Parathyroid adenoma (tissue), 2 donors: ENCODE data around the gene HERC4.
A peak's percentile ranks its signal among the peaks of the same experiment; 100 is the strongest.
"Not testable (repeated sequence)": the region's sequence is repeated elsewhere in the genome, so short reads cannot be mapped to it uniquely, and the experiment has no call there.

Source experiments
- H2AFZ ChIP-seq: fragments of 300-600 bp; sonication (generic); one replicate; pipeline ENCODE4 v1.7.0; 2017; ENCODE audit warnings: antibody characterized with exemption, mild to moderate bottlenecking
- H3K27ac ChIP-seq: fragments of 300-600 bp; sonication (generic); one replicate; pipeline ENCODE4 v1.7.0; 2017
- H3K27me3 ChIP-seq: fragments of 300-600 bp; sonication (generic); one replicate; pipeline ENCODE4 v1.7.0; 2017; ENCODE audit warnings: low read length; ENCODE audit not compliant: control insufficient read depth, insufficient read depth
- H3K36me3 ChIP-seq: fragments of 300-600 bp; sonication (generic); one replicate; pipeline ENCODE4 v1.7.0; 2017; ENCODE audit warnings: low read length; ENCODE audit not compliant: control insufficient read depth, insufficient read depth
- H3K4me1 ChIP-seq: fragments of 300-600 bp; sonication (generic); one replicate; pipeline ENCODE4 v1.7.0; 2017; ENCODE audit warnings: control low read depth
- H3K4me2 ChIP-seq: fragments of 300-600 bp; sonication (generic); one replicate; pipeline ENCODE4 v1.7.0; 2017; ENCODE audit warnings: low read length
- H3K4me3 ChIP-seq: fragments of 300-600 bp; sonication (generic); one replicate; pipeline ENCODE4 v1.7.0; 2017; ENCODE audit warnings: low read depth, low read length
- H3K79me2 ChIP-seq: fragments of 300-600 bp; sonication (generic); one replicate; pipeline ENCODE4 v1.7.0; 2017; ENCODE audit warnings: control low read depth
- H3K9ac ChIP-seq: fragments of 300-600 bp; sonication (generic); one replicate; pipeline ENCODE4 v1.7.0; 2017; ENCODE audit warnings: mild to moderate bottlenecking
- H3K9me3 ChIP-seq: fragments of 300-600 bp; sonication (generic); one replicate; pipeline ENCODE4 v1.7.0; 2017; ENCODE audit warnings: low read length; ENCODE audit not compliant: control insufficient read depth
- CTCF ChIP-seq: fragments of 300-600 bp; sonication (generic); IDR thresholded peaks from one replicate; pipeline ENCODE4 v1.7.0; 2017; ENCODE audit warnings: antibody characterized with exemption, mild to moderate bottlenecking
- donor health status: primary hyperparathyroidism.

HERC4 gene

GRCh38 chr10:67878133-67878532, 196.9 kb downstream of the HERC4 start:
- H3K36me3 ChIP-seq: no peaks in the 10 kb centered on the region
- no peaks in the 10 kb centered on the region for H3K27me3 ChIP-seq
- H3K4me2 ChIP-seq: no peak overlapping the region
- no peak overlapping the region for H3K4me3 ChIP-seq
- no peak overlapping the region for H2AFZ ChIP-seq
- no peaks in the 10 kb centered on the region for H3K9me3 ChIP-seq
- no peak for TF ChIP-seq CTCF
- H3K9ac ChIP-seq: no peak overlapping the region
- H3K79me2 ChIP-seq: no peaks in the 10 kb centered on the region
- H3K4me1 ChIP-seq: no peaks in the 10 kb centered on the region
- no peak overlapping the region for H3K27ac ChIP-seq

GRCh38 chr10:67877421-67877820, 197.7 kb downstream of the HERC4 start:
- not testable (repeated sequence) for H3K27ac ChIP-seq, H3K79me2 ChIP-seq, H3K9ac ChIP-seq, H3K4me3 ChIP-seq, H3K27me3 ChIP-seq, H3K36me3 ChIP-seq, H3K4me2 ChIP-seq, H3K9me3 ChIP-seq, H2AFZ ChIP-seq, H3K4me1 ChIP-seq

DNA sequence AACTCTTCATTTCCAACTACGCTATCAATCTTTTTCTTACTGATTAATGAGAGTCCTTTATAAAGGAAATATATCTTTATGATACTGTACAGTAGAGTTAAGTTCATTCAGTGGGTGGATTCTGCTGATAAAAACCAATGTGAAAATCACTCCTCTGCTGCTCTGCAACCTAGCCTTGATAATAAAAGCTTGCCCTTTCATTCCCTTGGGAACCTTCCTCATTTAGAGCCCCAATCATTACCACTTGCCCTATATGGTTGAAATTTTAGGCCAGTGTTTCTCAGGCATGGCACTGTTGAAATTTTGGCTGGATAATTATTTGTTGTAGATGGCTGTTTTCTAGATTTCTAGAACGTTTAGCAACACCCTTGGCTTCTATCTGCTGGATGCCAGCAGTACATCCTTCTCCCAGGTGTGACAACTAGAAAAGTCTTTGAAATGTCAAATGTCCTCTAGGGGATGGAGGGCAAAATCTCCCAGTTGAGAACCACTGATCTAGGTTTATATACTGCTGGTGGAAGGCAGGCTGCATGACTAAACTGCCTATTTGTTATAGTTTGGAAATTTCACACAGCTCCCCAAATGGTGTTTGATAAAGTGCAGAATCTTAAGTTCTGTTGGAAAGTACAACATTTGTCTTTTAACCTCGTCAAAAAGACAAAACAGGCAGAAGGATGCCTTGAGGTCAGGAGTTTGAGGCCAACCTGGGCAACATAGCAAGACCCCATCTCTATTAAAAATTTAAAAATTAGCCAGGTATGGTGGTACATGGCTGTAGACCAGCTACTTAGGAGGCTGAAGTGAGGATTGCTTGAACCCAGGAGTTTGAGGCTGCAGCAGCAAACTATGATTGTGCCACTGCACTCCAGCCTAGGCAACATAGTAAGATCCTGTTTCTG, 199.5 kb downstream of the HERC4 start:
- no peak for TF ChIP-seq CTCF
- Histone ChIP-seq H3K9ac (no peak overlapping the region), H3K79me2 (no peaks in the 10 kb centered on the region), H3K4me1 (no peaks in the 10 kb centered on the region), H3K27me3 (no peaks in the 10 kb centered on the region), H3K4me3 (no peak overlapping the region), H2AFZ (peak overlapping the region; percentile 14), H3K27ac (no peak overlapping the region), H3K36me3 (no peaks in the 10 kb centered on the region), H3K4me2 (no peak overlapping the region), H3K9me3 (no peaks in the 10 kb centered on the region)
